ENCODE data around the gene MAPK11.

DNA sequence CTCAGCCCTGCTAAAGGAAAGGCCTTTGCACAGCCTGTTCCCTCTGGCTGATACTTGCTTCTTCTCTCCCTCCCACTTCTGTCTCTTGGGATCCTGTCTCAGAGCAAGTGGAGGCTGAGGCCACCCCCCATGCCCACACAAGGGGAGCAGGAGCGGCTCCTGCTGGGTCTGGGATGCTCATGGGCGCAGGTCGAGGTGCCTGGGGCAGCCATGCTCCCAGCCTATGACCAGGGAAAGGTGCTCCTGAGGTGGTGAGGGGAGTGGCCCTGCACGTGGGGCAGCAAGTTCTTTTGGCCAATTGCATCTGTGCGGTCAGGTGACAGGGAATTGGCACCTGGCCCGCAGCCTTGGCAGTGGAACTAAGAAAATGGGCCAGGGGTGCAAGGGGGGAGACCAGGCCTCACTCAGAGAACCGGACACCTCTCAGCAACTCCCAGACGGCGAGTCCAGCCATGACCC lies 1.5 kb downstream of the MAPK11 start:
- TF ChIP-seq, protein P1, sequence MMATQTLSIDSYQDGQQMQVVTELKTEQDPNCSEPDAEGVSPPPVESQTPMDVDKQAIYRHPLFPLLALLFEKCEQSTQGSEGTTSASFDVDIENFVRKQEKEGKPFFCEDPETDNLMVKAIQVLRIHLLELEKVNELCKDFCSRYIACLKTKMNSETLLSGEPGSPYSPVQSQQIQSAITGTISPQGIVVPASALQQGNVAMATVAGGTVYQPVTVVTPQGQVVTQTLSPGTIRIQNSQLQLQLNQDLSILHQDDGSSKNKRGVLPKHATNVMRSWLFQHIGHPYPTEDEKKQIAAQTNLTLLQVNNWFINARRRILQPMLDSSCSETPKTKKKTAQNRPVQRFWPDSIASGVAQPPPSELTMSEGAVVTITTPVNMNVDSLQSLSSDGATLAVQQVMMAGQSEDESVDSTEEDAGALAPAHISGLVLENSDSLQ (IDR thresholded peaks at IDR 0.05), result no peak
- TF ChIP-seq ARNT (IDR thresholded peaks at IDR 0.05) (no peak), TARDBP (IDR thresholded peaks at IDR 0.05) (no peak), FOXM1 (IDR thresholded peaks at IDR 0.05; ENCODE audit: borderline replicate concordance) (no peak), BHLHE40 (IDR thresholded peaks at IDR 0.05; ENCODE audit: borderline replicate concordance) (no peak)

All from HEK293T (cell line).